Fibroblast of pulmonary artery (primary cell): ENCODE measurements around the gene PSAPL1.

Source experiments
- DNase-seq: peaks from one replicate; pipeline ENCODE4 v3.0.0-alpha.2; 2010; ENCODE audit warnings: low read depth
- H3K4me3 ChIP-seq: replicated peaks from 2 replicates; pipeline ENCODE4 v1.5.1; 2011; ENCODE audit warnings: low read depth, mild to moderate bottlenecking, control low read depth, low read length, moderate library complexity
- TF ChIP-seq, protein P1 (sequence below): IDR thresholded peaks from 2 replicates; pipeline ENCODE4 v1.5.1; 2011; ENCODE audit warnings: mild to moderate bottlenecking, control low read depth, low read length, inconsistent platforms; ENCODE audit errors: missing control alignments

Gene PSAPL1

DNA sequence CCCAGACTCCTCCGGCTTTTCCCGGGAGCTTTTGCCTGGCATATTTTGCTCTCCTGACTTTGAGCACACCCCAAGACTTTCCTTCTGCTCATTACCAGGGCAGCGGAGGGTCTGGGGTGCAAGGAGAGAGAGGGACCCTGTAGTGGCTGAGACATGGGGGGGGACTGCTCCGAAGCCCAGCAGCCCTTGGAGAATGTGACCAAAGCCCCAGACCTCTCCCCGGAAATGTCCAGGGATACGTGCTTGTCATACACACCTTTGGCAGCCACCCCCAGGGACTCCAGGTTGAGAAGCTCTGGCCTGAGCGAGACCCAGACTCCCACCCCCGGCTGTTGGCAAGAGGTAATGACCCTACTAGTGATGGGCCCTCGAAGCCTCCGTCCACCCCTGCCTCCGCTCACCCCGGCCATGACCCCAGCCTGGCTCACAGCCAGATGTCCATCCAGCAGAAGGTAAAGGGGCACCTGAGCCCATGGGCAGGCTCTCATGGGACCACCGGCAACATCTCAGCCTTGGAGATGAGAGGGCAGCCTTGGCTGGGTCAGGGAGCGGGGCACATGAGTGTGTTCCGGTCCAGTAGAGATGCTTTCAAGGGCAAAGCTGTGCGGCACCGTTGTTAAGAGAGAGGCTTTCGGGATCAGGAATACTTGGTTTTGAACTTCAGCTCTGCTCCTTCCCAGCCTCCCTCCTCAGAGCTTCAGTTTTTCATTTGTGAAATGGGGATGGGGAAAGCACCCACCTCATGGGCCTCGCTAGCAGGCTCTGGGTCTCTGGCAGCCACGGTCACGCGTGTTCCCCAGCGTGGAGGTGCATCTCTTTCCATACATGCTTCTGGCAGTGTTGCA, 2.0 kb downstream of the PSAPL1 start:
- H3K4me3 ChIP-seq = no peak overlapping the region
- no peak for DNase-seq
- TF ChIP-seq, protein P1, sequence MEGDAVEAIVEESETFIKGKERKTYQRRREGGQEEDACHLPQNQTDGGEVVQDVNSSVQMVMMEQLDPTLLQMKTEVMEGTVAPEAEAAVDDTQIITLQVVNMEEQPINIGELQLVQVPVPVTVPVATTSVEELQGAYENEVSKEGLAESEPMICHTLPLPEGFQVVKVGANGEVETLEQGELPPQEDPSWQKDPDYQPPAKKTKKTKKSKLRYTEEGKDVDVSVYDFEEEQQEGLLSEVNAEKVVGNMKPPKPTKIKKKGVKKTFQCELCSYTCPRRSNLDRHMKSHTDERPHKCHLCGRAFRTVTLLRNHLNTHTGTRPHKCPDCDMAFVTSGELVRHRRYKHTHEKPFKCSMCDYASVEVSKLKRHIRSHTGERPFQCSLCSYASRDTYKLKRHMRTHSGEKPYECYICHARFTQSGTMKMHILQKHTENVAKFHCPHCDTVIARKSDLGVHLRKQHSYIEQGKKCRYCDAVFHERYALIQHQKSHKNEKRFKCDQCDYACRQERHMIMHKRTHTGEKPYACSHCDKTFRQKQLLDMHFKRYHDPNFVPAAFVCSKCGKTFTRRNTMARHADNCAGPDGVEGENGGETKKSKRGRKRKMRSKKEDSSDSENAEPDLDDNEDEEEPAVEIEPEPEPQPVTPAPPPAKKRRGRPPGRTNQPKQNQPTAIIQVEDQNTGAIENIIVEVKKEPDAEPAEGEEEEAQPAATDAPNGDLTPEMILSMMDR = no peak

DNA sequence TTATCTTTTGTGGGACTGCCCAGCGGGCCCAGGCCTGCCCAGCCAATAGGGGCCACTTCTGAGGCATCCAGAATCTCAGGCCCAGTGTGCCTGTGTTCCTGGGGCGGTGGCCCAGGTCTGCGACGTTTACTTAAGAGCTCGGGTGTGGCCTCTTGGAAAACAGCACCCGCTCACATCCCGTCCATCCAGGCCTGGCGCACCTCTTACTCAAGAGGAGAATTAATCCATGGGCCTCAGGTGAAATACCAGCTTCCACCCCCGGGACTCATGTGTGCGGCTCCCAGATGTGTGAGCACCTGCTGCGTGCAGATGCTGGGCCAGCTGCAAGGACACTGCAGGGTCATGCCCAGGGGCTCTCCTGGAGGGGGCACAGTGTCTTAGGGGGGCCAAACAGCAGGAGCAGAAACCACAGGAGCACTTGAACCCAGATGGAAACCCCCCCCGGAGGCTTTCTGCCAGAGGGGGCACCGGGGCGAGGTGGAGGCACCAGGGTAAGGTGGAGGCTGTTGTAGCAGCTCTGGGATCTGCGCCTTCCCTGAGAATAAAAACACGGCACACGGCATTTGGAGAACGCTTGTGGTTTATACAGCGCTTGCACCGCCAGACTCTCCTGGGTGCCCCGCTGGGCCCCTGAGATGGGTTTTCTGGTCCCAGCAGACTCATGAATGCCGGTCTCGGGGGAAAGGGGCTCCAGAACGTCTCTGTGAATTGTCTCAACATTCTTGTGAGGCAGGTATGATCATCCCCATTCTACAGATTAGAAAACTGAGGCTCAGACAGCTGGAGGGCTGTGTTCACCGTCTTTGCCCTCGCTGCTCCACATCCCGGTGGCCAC, 2.8 kb downstream of the PSAPL1 start:
- TF ChIP-seq, protein P1 = no peak
- DNase-seq = no peak
- H3K4me3 ChIP-seq = no peak overlapping the region

DNA sequence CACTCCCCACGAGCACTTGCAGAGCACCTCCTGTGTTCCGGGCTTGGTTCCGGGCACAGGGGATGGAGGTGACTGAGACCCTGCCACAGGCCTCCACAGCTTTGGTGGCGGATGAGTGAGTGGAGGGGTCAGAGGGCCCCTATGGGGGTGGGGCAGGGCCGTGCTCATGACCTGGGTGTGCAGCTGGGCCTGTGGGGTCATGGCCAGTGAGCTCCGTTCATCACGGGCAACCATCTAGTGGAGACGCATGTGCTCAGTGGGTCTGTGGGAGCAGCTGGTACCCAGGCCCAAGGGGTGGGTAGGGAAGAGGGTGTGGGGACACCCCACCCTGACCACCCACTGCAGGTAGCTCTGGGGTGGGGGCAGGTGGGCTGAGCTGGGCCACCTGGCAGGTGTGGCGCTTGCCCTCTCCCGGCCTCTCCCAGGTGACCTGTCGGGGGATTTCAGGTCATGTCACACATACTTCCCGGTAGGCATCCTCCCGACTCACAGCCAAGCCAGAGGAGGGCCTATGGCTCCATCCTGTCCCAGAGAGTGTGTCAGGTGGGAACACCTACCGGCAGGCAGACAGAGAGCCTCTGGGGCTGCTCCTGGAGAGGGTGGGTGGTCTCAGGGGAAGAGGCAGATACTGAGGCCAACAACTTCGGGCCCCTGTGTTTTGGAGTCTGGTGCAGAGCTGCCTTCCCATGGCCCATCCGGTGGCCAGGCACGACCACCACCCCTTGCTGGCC, 3.6 kb downstream of the PSAPL1 start:
- TF ChIP-seq, protein P1 = no peak
- no peak for DNase-seq
- H3K4me3 ChIP-seq = no peak overlapping the region

DNA sequence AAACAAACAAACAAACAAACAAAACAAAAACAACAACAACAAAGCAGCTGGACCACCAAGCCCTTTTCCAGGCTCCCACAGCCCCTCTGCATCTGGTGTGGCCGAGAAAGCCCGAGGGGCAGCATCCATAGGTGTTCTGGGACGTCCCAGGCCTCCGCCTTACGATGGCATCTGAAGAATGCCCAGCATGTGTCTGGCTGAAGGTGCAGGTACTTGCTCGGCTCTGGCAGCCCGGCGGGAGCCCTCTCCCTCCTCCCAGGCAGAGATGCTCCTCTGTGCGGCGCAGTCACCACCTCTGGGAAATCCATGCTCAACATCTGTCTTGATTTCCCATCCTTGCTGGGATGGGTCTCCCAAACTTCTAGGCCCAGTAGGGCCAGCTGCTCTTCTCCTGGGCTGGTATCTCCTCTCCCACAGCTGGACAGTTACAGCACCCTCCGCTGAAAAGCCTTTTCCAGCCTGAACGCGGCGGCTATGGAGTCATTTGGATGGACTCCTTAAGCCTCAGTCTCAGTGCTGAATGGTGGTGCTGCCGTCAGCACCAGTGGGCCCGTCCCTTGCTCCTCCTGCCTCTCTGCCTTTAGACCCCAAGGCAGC, 4.3 kb downstream of the PSAPL1 start:
- DNase-seq = no peak
- H3K4me3 ChIP-seq = no peak overlapping the region
- TF ChIP-seq, protein P1 = no peak

DNA sequence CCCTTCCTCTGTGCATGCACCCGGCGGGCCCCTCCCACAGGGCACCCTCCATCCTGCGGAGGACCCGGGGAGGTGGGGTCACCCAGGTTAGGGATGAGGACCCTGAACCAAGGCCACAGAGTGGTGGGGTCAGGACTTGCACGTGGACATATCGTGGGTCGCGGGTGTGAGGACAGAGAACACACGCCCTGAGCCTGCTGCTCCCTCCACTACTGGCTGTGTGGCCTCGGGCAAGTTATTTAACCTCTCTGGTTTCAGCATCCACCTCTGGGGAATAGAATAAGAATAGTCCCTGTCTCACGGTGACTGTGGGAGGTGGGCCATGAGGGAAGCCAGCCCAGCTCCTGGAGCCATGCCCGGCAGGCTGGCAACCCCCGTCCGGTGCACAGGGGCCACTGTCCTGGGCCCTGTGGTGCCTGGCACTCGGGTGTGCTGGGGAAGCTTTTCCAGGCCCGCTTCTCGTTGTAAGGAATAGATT, 5.1 kb downstream of the PSAPL1 start:
- DNase-seq = no peak
- no peak overlapping the region for H3K4me3 ChIP-seq
- TF ChIP-seq, protein P1 = no peak

DNA sequence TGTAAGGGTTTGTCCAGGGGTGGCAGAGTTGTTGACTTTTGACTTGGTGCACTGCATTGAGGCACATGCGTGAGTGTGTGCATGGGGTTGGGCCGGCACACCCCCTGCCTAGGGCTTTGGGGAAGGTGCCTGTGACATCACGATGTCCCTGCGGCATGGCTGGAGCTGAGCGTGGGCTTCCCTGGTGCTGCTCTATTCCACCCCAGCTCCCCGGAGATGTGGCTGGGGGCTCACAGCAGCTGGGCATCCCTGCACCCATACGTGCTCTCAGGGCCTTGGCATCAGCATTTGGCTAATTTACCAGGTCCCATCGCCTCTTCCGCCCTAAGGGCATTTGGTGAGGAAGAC, 5.7 kb downstream of the PSAPL1 start:
- no peak for DNase-seq
- TF ChIP-seq, protein P1 = no peak
- no peak overlapping the region for H3K4me3 ChIP-seq
